ENCODE data around the gene IGSF21. TPM values are rescaled to one million over a fixed set of nuclear protein-coding genes. Genes with fewer than 3 reads are reported as not detected.

The IGSF21 gene
- total and polyA plus RNA-seq, 2 of the 4 experiments (the other 2 are of a cell fraction), result not detected

DNA sequence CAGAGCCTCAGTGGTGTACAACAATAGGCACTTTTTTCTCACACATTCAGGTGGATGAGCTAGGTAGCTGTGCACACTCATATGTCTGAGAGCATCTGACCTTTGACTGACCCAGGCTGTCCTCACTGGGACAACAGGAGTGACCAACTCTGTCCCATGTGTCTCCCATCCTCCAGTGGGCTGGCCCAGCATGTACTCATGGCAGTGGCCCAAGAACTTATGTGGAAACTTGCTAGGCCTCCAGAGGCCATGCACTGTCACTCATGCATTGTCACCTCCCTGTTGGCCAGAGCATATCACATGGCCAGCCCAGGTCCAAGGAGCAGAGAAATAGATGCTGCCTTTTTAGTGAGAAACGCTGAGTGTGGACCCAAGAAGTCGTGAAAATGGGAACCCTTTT lies 158.8 kb downstream of the IGSF21 start:
- H3K14ac ChIP-seq (replicated peaks; ENCODE audit: low read depth, low read length), result no peak overlapping the region
- in situ Hi-C loops (cut with MboI; ENCODE audit: low sequenced_read_pairs) (no loop called here), intact Hi-C loops (cut with micrococcal nuclease) (no loop called here), dilution Hi-C loops (cut with HindIII; ENCODE audit: low sequenced_read_pairs, unreplicated experiment) (no loop called here)
- H3K9me1 ChIP-seq (ENCODE audit: insufficient read depth, low read length), result no peaks in the 10 kb centered on the region
- H3K27ac ChIP-seq (ENCODE audit: insufficient read depth, low read length), result no peak overlapping the region
- H4K8ac ChIP-seq (ENCODE audit: low read depth in 2 of 2, low read length in 2 of 2), result no peak overlapping the region
- no peak overlapping the region for H3K4me3 ChIP-seq (ENCODE audit: insufficient read depth, low read depth, low read length)
- BruUV-seq (replicated peaks), result no TSS peak
- H3K23ac ChIP-seq (ENCODE audit: low read depth, low read length), result no peak overlapping the region
- H2BK15ac ChIP-seq (ENCODE audit: low read depth, low read length), result no peak overlapping the region
- no peaks in the 10 kb centered on the region for H3K4me1 ChIP-seq (ENCODE audit: control insufficient read depth, insufficient read depth, low read length)
- no peak overlapping the region for H2AFZ ChIP-seq (replicated peaks; ENCODE audit: low read length, poor library complexity)
- no peak overlapping the region for H2AK9ac ChIP-seq (replicated peaks; ENCODE audit: low read depth, low read length, poor library complexity)
- DNase-seq (no peak), ATAC-seq (ENCODE audit: low read depth) (no peak)
- H3K56ac ChIP-seq (ENCODE audit: extremely low read depth, insufficient read depth, low read length), result no peak overlapping the region
- H2BK20ac ChIP-seq (ENCODE audit: low read depth, low read length), result no peak overlapping the region
- WGBS, 2 experiments (ENCODE audit: extremely low coverage in 2 of 2, insufficient read length in 1 of 2), result 17% methylated on average over 2 of the region's 2 CpGs; no CpG with 5 or more reads in 1 of the 2 experiments
- H3K4me2 ChIP-seq (ENCODE audit: low read depth, low read length), result no peak overlapping the region
- no peak overlapping the region for H3K9ac ChIP-seq (ENCODE audit: low read depth, low read length)
- H3K18ac ChIP-seq (ENCODE audit: low read depth, low read length), result no peak overlapping the region
- no peaks in the 10 kb centered on the region for H4K20me1 ChIP-seq (ENCODE audit: insufficient read depth, low read length)
- no peak overlapping the region for H3K4ac ChIP-seq (ENCODE audit: low read depth, low read length)
- TF ChIP-seq RFX5 (IDR thresholded peaks at IDR 0.05; ENCODE audit: low read depth, low read length), result no peak
- no peak for TF ChIP-seq CEBPB (IDR thresholded peaks at IDR 0.05; ENCODE audit: low read depth, low read length)
- no peak for TF ChIP-seq BHLHE40 (IDR thresholded peaks at IDR 0.05; ENCODE audit: low read depth, low read length)
- TF ChIP-seq SMC3 (IDR thresholded peaks at IDR 0.05; ENCODE audit: low read depth, low read length), result no peak
- TF ChIP-seq, protein P1, sequence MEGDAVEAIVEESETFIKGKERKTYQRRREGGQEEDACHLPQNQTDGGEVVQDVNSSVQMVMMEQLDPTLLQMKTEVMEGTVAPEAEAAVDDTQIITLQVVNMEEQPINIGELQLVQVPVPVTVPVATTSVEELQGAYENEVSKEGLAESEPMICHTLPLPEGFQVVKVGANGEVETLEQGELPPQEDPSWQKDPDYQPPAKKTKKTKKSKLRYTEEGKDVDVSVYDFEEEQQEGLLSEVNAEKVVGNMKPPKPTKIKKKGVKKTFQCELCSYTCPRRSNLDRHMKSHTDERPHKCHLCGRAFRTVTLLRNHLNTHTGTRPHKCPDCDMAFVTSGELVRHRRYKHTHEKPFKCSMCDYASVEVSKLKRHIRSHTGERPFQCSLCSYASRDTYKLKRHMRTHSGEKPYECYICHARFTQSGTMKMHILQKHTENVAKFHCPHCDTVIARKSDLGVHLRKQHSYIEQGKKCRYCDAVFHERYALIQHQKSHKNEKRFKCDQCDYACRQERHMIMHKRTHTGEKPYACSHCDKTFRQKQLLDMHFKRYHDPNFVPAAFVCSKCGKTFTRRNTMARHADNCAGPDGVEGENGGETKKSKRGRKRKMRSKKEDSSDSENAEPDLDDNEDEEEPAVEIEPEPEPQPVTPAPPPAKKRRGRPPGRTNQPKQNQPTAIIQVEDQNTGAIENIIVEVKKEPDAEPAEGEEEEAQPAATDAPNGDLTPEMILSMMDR (conservative IDR thresholded peaks at IDR 0.05; ENCODE audit: low read depth, low read length), result no peak
- TF ChIP-seq, protein P2, sequence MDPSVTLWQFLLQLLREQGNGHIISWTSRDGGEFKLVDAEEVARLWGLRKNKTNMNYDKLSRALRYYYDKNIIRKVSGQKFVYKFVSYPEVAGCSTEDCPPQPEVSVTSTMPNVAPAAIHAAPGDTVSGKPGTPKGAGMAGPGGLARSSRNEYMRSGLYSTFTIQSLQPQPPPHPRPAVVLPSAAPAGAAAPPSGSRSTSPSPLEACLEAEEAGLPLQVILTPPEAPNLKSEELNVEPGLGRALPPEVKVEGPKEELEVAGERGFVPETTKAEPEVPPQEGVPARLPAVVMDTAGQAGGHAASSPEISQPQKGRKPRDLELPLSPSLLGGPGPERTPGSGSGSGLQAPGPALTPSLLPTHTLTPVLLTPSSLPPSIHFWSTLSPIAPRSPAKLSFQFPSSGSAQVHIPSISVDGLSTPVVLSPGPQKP (IDR thresholded peaks at IDR 0.05; ENCODE audit: borderline replicate concordance, low read depth, low read length), result no peak
- TF ChIP-seq POLR2A (IDR thresholded peaks at IDR 0.05; ENCODE audit: low read depth, low read length), result no peak
- no peak for TF ChIP-seq MXI1 (IDR thresholded peaks at IDR 0.05; ENCODE audit: borderline replicate concordance, low read depth, low read length)
- TF ChIP-seq CHD1 (IDR thresholded peaks at IDR 0.05; ENCODE audit: low read depth, low read length), result no peak
- no peak for TF ChIP-seq NFE2L2 (IDR thresholded peaks at IDR 0.05; ENCODE audit: low read depth, low read length)
- TF ChIP-seq MAFK (IDR thresholded peaks at IDR 0.05; ENCODE audit: low read depth, low read length), result no peak
- no peaks in the 10 kb centered on the region for H3K27me3 ChIP-seq (ENCODE audit: control insufficient read depth, insufficient read depth, low read length)
- CTCF ChIA-PET, result no interaction called here
- no peak overlapping the region for H4K5ac ChIP-seq (ENCODE audit: low read depth, low read length)
- no peak overlapping the region for H2AK5ac ChIP-seq (ENCODE audit: low read depth, low read length)
- no peak overlapping the region for H4K91ac ChIP-seq (ENCODE audit: insufficient read depth, low read depth, low read length)
- no peak overlapping the region for H2BK5ac ChIP-seq (ENCODE audit: low read depth, low read length, poor library complexity, severe bottlenecking)
- H3K9me3 ChIP-seq (ENCODE audit: control insufficient read depth, insufficient read depth, low read length), result peaks cover 31% of the 10 kb centered on the region
- no peak overlapping the region for H2BK120ac ChIP-seq (ENCODE audit: low read depth, low read length)
- no peaks in the 10 kb centered on the region for H3K79me1 ChIP-seq (ENCODE audit: low read depth in 1 of 2, low read length in 2 of 2)
- POLR2A ChIA-PET (ENCODE audit: unreplicated experiment), result no interaction called here
- no peaks in the 10 kb centered on the region for H3K36me3 ChIP-seq (ENCODE audit: control insufficient read depth, insufficient read depth, low read length)

Data from IMR-90 (cell line).